ENCODE measurements around the gene NCL.

Gene NCL

GRCh38 chr2:231429901-231430300 is 34.4 kb downstream of the NCL start:
- no peaks in the 10 kb centered on the region for H3K4me1 ChIP-seq (ENCODE audit: control insufficient read depth, insufficient read depth, low read length, unreplicated experiment)
- no peak overlapping the region for H3K4me3 ChIP-seq (ENCODE audit: low read depth, low read length)
- H2AFZ ChIP-seq (ENCODE audit: low read length, unreplicated experiment) = no peak overlapping the region
- no peak overlapping the region for H3K27ac ChIP-seq (ENCODE audit: low read depth, low read length)
- H3K36me3 ChIP-seq (ENCODE audit: insufficient read depth, low read length) = no peaks in the 10 kb centered on the region
- H3K27me3 ChIP-seq (ENCODE audit: insufficient read depth, low read length) = no peaks in the 10 kb centered on the region
- H3K79me2 ChIP-seq (ENCODE audit: control insufficient read depth, insufficient read depth, low read length, unreplicated experiment) = no peaks in the 10 kb centered on the region

GRCh38 chr2:231429152-231429551 is 35.1 kb downstream of the NCL start:
- H3K79me2 ChIP-seq (ENCODE audit: control insufficient read depth, insufficient read depth, low read length, unreplicated experiment) = no peaks in the 10 kb centered on the region
- no peaks in the 10 kb centered on the region for H3K4me1 ChIP-seq (ENCODE audit: control insufficient read depth, insufficient read depth, low read length, unreplicated experiment)
- no peaks in the 10 kb centered on the region for H3K36me3 ChIP-seq (ENCODE audit: insufficient read depth, low read length)
- no peak overlapping the region for H2AFZ ChIP-seq (ENCODE audit: low read length, unreplicated experiment)
- H3K27me3 ChIP-seq (ENCODE audit: insufficient read depth, low read length) = no peaks in the 10 kb centered on the region
- no peak overlapping the region for H3K4me3 ChIP-seq (ENCODE audit: low read depth, low read length)
- no peak overlapping the region for H3K27ac ChIP-seq (ENCODE audit: low read depth, low read length)

- Histone ChIP-seq H3K4me3 (ENCODE audit: low read depth, low read length) (no peak overlapping the region), H3K79me2 (ENCODE audit: control insufficient read depth, insufficient read depth, low read length, unreplicated experiment) (no peaks in the 10 kb centered on the region), H3K36me3 (ENCODE audit: insufficient read depth, low read length) (no peaks in the 10 kb centered on the region), H3K27ac (ENCODE audit: low read depth, low read length) (no peak overlapping the region), H3K4me1 (ENCODE audit: control insufficient read depth, insufficient read depth, low read length, unreplicated experiment) (no peaks in the 10 kb centered on the region), H2AFZ (ENCODE audit: low read length, unreplicated experiment) (no peak overlapping the region), H3K27me3 (ENCODE audit: insufficient read depth, low read length) (no peaks in the 10 kb centered on the region)
These were observed 37.2 kb downstream of the NCL start for GRCh38 chr2:231427116-231427515.

- Histone ChIP-seq H3K27ac (ENCODE audit: low read depth, low read length) (no peak overlapping the region), H3K79me2 (ENCODE audit: control insufficient read depth, insufficient read depth, low read length, unreplicated experiment) (no peaks in the 10 kb centered on the region), H3K27me3 (ENCODE audit: insufficient read depth, low read length) (peaks cover 3% of the 10 kb centered on the region; the same call in 1 of the 2 replicates), H3K4me3 (ENCODE audit: low read depth, low read length) (no peak overlapping the region), H3K4me1 (ENCODE audit: control insufficient read depth, insufficient read depth, low read length, unreplicated experiment) (no peaks in the 10 kb centered on the region), H3K36me3 (ENCODE audit: insufficient read depth, low read length) (no peaks in the 10 kb centered on the region), H2AFZ (ENCODE audit: low read length, unreplicated experiment) (no peak overlapping the region)
These were observed 38.2 kb downstream of the NCL start for GRCh38 chr2:231425811-231426703.

- Histone ChIP-seq H2AFZ (ENCODE audit: low read length, unreplicated experiment) (no peak overlapping the region), H3K4me1 (ENCODE audit: control insufficient read depth, insufficient read depth, low read length, unreplicated experiment) (no peaks in the 10 kb centered on the region), H3K36me3 (ENCODE audit: insufficient read depth, low read length) (no peaks in the 10 kb centered on the region), H3K27me3 (ENCODE audit: insufficient read depth, low read length) (peaks cover 4% of the 10 kb centered on the region; the same call in 1 of the 2 replicates), H3K27ac (ENCODE audit: low read depth, low read length) (no peak overlapping the region), H3K4me3 (ENCODE audit: low read depth, low read length) (no peak overlapping the region), H3K79me2 (ENCODE audit: control insufficient read depth, insufficient read depth, low read length, unreplicated experiment) (no peaks in the 10 kb centered on the region)
These were observed 38.9 kb downstream of the NCL start for GRCh38 chr2:231425291-231425810.

- H3K4me1 ChIP-seq (ENCODE audit: control insufficient read depth, insufficient read depth, low read length, unreplicated experiment) = no peaks in the 10 kb centered on the region
- H3K27ac ChIP-seq (ENCODE audit: low read depth, low read length) = no peak overlapping the region
- no peaks in the 10 kb centered on the region for H3K36me3 ChIP-seq (ENCODE audit: insufficient read depth, low read length)
- H3K4me3 ChIP-seq (ENCODE audit: low read depth, low read length) = no peak overlapping the region
- peaks cover 4% of the 10 kb centered on the region; the same call in 1 of the 2 replicates for H3K27me3 ChIP-seq (ENCODE audit: insufficient read depth, low read length)
- H3K79me2 ChIP-seq (ENCODE audit: control insufficient read depth, insufficient read depth, low read length, unreplicated experiment) = no peaks in the 10 kb centered on the region
- no peak overlapping the region for H2AFZ ChIP-seq (ENCODE audit: low read length, unreplicated experiment)
These were observed 41.1 kb downstream of the NCL start for GRCh38 chr2:231423176-231423575.

- H3K4me3 ChIP-seq (ENCODE audit: low read depth, low read length) = no peak overlapping the region
- no peaks in the 10 kb centered on the region for H3K4me1 ChIP-seq (ENCODE audit: control insufficient read depth, insufficient read depth, low read length, unreplicated experiment)
- H3K27me3 ChIP-seq (ENCODE audit: insufficient read depth, low read length) = peaks cover 4% of the 10 kb centered on the region; the same call in 1 of the 2 replicates
- H2AFZ ChIP-seq (ENCODE audit: low read length, unreplicated experiment) = no peak overlapping the region
- H3K27ac ChIP-seq (ENCODE audit: low read depth, low read length) = no peak overlapping the region
- H3K79me2 ChIP-seq (ENCODE audit: control insufficient read depth, insufficient read depth, low read length, unreplicated experiment) = no peaks in the 10 kb centered on the region
- no peaks in the 10 kb centered on the region for H3K36me3 ChIP-seq (ENCODE audit: insufficient read depth, low read length)
These were observed 42.2 kb downstream of the NCL start for GRCh38 chr2:231422056-231422455.

- H3K27ac ChIP-seq (ENCODE audit: low read depth, low read length) = no peak overlapping the region
- peaks cover 4% of the 10 kb centered on the region; the same call in 1 of the 2 replicates for H3K27me3 ChIP-seq (ENCODE audit: insufficient read depth, low read length)
- H3K4me1 ChIP-seq (ENCODE audit: control insufficient read depth, insufficient read depth, low read length, unreplicated experiment) = no peaks in the 10 kb centered on the region
- H3K79me2 ChIP-seq (ENCODE audit: control insufficient read depth, insufficient read depth, low read length, unreplicated experiment) = no peaks in the 10 kb centered on the region
- no peaks in the 10 kb centered on the region for H3K36me3 ChIP-seq (ENCODE audit: insufficient read depth, low read length)
- no peak overlapping the region for H3K4me3 ChIP-seq (ENCODE audit: low read depth, low read length)
- no peak overlapping the region for H2AFZ ChIP-seq (ENCODE audit: low read length, unreplicated experiment)
These were observed 43.2 kb downstream of the NCL start for GRCh38 chr2:231421051-231421580.

- Histone ChIP-seq H3K27me3 (ENCODE audit: insufficient read depth, low read length) (peaks cover 4% of the 10 kb centered on the region; the same call in 1 of the 2 replicates), H3K27ac (ENCODE audit: low read depth, low read length) (no peak overlapping the region), H3K4me3 (ENCODE audit: low read depth, low read length) (no peak overlapping the region), H2AFZ (ENCODE audit: low read length, unreplicated experiment) (no peak overlapping the region), H3K4me1 (ENCODE audit: control insufficient read depth, insufficient read depth, low read length, unreplicated experiment) (no peaks in the 10 kb centered on the region), H3K36me3 (ENCODE audit: insufficient read depth, low read length) (no peaks in the 10 kb centered on the region), H3K79me2 (ENCODE audit: control insufficient read depth, insufficient read depth, low read length, unreplicated experiment) (no peaks in the 10 kb centered on the region)
These were observed 45.3 kb downstream of the NCL start for GRCh38 chr2:231418820-231419640.

GRCh38 chr2:231415029-231415428 is 49.3 kb downstream of the NCL start:
- no peak overlapping the region for H3K27ac ChIP-seq (ENCODE audit: low read depth, low read length)
- no peaks in the 10 kb centered on the region for H3K4me1 ChIP-seq (ENCODE audit: control insufficient read depth, insufficient read depth, low read length, unreplicated experiment)
- H3K27me3 ChIP-seq (ENCODE audit: insufficient read depth, low read length) = no peaks in the 10 kb centered on the region
- H3K4me3 ChIP-seq (ENCODE audit: low read depth, low read length) = no peak overlapping the region
- no peaks in the 10 kb centered on the region for H3K36me3 ChIP-seq (ENCODE audit: insufficient read depth, low read length)
- no peak overlapping the region for H2AFZ ChIP-seq (ENCODE audit: low read length, unreplicated experiment)
- no peaks in the 10 kb centered on the region for H3K79me2 ChIP-seq (ENCODE audit: control insufficient read depth, insufficient read depth, low read length, unreplicated experiment)

All from ACC112 (cell line).